HL-60 (cell line): ENCODE measurements around the gene ROMO1.
"Not testable (repeated sequence)": the region's sequence is repeated elsewhere in the genome, so short reads cannot be mapped to it uniquely, and the experiment has no call there.

ENCODE experiments used
- DNase-seq, 2 experiments: peaks; one replicate each; pipeline ENCODE4 v3.0.0-alpha.2; 2010 to 2020; ENCODE audit warnings: low read depth in 1 of 2, low spot score in 1 of 2
- H3K27ac ChIP-seq: fragments of 250-450 bp; sonication (Bioruptor Pico); replicated peaks from 2 replicates; pipeline ENCODE4 v1.5.1; 2020; ENCODE audit warnings: mild to moderate bottlenecking, moderate library complexity
- H3K27me3 ChIP-seq: fragments of 250-450 bp; sonication (Bioruptor Pico); 2 replicates; pipeline ENCODE4 v1.5.1; 2021; ENCODE audit warnings: mild to moderate bottlenecking, moderate library complexity; ENCODE audit not compliant: insufficient read depth, poor library complexity, severe bottlenecking
- H3K4me3 ChIP-seq: replicated peaks from 2 replicates; pipeline ENCODE4 v1.5.1; 2011; ENCODE audit warnings: mild to moderate bottlenecking, control low read depth, low read length; ENCODE audit not compliant: insufficient read depth
- GABPA ChIP-seq: IDR thresholded peaks from 2 replicates; pipeline ENCODE4 v1.6.1; 2012; ENCODE audit warnings: low read depth
- POLR2AphosphoS5 ChIP-seq: IDR thresholded peaks from 2 replicates; pipeline ENCODE4 v1.6.1; 2012; ENCODE audit warnings: low read depth
- SPI1 ChIP-seq: IDR thresholded peaks from 2 replicates; pipeline ENCODE4 v1.6.1; 2012; ENCODE audit warnings: low read depth, mild to moderate bottlenecking, borderline replicate concordance
- TF ChIP-seq, protein P1 (sequence below): IDR thresholded peaks from 2 replicates; pipeline ENCODE4 v1.6.1; 2012; ENCODE audit warnings: low read depth; ENCODE audit not compliant: insufficient replicate concordance
- TF ChIP-seq, protein P2 (sequence below): IDR thresholded peaks from one replicate; pipeline ENCODE4 v1.5.1; 2011; ENCODE audit warnings: low read length, control low read depth, inconsistent platforms; ENCODE audit not compliant: insufficient read depth

ROMO1 gene

DNA sequence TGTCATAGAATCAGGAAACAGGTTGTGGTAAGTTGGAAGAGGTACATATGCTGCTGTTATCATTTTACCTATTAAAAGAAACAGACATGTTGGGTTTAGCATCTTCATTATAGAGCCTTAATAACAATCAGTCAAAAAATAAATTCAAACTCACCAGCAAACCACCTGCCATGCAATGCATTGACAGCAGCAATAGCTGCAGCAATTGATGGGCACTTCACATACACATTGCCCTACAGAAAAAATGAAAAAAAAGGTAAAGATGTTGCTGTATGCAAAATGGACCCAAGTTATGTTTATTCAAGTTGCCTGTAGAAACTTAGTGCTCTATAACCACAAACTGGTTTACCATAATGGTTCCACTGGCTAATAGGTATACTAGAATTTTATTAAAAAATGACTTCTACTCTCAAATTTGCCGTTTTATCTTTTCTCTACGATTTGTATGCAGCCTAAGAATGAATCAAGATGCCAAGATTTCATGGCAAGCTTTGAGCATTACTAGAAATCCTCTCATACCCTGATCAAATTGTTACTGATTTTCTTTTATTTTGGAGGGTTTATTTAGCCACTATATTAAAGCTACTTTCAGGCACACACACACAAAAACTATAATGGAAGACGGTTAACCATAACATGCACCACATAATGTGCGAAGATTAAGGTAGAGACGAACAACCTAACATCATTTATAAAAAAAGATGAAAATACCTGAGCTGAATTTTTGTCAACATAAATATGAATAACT, 5.5 kb downstream of the ROMO1 start:
- no peak for DNase-seq
- Histone ChIP-seq H3K4me3 (no peak overlapping the region), H3K27me3 (no peaks in the 10 kb centered on the region), H3K27ac (no peak overlapping the region)
- TF ChIP-seq GABPA (no peak), SPI1 (no peak), POLR2AphosphoS5 (no peak)
- TF ChIP-seq, protein P1, sequence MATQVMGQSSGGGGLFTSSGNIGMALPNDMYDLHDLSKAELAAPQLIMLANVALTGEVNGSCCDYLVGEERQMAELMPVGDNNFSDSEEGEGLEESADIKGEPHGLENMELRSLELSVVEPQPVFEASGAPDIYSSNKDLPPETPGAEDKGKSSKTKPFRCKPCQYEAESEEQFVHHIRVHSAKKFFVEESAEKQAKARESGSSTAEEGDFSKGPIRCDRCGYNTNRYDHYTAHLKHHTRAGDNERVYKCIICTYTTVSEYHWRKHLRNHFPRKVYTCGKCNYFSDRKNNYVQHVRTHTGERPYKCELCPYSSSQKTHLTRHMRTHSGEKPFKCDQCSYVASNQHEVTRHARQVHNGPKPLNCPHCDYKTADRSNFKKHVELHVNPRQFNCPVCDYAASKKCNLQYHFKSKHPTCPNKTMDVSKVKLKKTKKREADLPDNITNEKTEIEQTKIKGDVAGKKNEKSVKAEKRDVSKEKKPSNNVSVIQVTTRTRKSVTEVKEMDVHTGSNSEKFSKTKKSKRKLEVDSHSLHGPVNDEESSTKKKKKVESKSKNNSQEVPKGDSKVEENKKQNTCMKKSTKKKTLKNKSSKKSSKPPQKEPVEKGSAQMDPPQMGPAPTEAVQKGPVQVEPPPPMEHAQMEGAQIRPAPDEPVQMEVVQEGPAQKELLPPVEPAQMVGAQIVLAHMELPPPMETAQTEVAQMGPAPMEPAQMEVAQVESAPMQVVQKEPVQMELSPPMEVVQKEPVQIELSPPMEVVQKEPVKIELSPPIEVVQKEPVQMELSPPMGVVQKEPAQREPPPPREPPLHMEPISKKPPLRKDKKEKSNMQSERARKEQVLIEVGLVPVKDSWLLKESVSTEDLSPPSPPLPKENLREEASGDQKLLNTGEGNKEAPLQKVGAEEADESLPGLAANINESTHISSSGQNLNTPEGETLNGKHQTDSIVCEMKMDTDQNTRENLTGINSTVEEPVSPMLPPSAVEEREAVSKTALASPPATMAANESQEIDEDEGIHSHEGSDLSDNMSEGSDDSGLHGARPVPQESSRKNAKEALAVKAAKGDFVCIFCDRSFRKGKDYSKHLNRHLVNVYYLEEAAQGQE, result no peak
- TF ChIP-seq, protein P2, sequence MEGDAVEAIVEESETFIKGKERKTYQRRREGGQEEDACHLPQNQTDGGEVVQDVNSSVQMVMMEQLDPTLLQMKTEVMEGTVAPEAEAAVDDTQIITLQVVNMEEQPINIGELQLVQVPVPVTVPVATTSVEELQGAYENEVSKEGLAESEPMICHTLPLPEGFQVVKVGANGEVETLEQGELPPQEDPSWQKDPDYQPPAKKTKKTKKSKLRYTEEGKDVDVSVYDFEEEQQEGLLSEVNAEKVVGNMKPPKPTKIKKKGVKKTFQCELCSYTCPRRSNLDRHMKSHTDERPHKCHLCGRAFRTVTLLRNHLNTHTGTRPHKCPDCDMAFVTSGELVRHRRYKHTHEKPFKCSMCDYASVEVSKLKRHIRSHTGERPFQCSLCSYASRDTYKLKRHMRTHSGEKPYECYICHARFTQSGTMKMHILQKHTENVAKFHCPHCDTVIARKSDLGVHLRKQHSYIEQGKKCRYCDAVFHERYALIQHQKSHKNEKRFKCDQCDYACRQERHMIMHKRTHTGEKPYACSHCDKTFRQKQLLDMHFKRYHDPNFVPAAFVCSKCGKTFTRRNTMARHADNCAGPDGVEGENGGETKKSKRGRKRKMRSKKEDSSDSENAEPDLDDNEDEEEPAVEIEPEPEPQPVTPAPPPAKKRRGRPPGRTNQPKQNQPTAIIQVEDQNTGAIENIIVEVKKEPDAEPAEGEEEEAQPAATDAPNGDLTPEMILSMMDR, result no peak

DNA sequence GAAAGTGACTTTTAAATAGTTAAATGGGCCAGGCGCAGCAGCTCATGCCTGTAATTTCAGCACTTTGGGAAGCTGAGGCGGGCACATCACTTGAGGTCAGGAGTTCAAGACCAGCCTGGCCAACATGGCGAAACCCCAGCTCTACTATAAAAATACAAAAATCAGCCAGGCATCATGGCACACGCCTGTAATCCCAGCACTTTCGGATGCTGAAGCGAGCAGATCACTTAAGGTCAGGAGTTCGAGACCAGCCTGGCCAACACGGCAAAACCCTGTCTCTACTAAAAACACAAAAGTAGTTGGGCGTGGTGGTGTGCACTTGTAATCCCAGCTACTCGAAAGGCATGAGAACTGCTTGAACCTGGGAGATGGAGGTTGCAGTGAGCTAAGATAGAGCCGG, 6.7 kb downstream of the ROMO1 start:
- not testable (repeated sequence) for H3K27ac ChIP-seq, H3K27me3 ChIP-seq

DNA sequence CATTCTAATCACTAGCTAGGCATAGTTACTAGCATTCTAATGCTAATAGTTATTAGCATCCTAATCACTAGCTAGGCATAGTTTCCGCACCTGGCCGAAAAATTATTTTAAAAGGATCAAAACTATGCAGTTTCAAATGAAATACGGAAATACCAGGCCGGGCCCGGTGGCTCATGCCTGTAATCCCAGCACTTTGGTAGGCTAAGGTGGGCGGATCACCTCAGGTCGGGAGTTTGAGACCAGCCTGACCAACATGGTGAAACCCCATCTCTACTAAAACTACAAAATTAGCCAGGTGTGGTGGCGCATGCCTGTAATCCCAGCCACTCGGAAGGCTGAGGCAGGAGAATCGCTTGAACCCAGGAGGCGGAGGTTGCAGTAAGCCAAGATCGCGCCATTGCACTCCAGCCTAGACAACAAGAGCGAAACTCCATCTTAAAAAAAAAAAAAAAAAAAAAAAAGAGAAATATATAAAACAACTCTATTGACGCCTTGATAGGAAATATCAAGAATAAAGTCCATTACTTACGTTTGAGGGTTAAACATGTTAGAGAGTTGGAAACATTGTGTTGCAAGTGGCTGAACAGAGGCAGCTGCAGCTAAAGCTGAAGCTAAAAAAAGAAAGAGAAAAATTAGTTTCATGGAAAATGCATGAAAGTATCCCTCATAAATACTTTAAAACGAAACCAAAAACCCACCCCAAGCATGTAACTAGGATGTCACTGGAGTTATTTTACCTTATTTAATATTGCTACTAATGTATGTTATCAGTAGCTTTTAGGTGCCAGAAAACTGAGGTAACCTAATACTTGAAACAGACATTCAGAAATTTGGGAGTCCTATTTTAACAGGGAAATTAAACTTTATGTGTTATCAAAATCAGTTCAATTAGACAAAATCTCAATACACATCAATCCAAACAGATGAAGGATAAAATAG, 7.7 kb downstream of the ROMO1 start:
- not testable (repeated sequence) for H3K27me3 ChIP-seq, H3K27ac ChIP-seq, DNase-seq, H3K4me3 ChIP-seq

More for the DNA sequence above, 6.7 kb downstream of the ROMO1 start:
- not testable (repeated sequence) for H3K4me3 ChIP-seq, DNase-seq

DNA sequence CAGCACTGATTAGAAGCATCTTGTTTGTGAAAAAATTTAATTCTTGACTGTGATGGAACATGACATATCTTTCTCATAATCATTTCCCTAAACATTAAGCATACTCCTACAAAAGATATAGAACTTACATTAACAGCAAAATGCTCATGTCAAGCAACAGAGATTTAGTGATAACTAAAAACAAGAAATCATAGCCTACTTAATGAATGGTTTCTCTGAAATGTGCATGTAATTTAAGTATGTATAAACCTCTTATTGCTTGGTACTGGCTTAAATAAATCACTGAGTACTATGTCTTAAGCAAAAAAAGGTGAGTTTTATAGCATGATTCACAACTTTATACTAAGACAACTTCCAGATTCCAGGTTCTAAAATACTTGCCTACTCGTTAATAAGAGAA, 9.3 kb downstream of the ROMO1 start:
- Histone ChIP-seq H3K27ac (no peak overlapping the region), H3K27me3 (no peaks in the 10 kb centered on the region), H3K4me3 (no peak overlapping the region)
- TF ChIP-seq SPI1, result no peak
- TF ChIP-seq, protein P2, result no peak
- no peak for TF ChIP-seq GABPA
- TF ChIP-seq, protein P1, result no peak
- TF ChIP-seq POLR2AphosphoS5, result no peak
- DNase-seq, result no peak
